HG03135 (cell line): Measurements from ENCODE around the gene LHFPL2.
A peak's percentile ranks its signal among the peaks of the same experiment; 100 is the strongest.

Source experiments
- ATAC-seq: cut with Tn5 transposase; IDR thresholded peaks from one replicate; pipeline ENCODE4 v1.9.1; 2021; ENCODE audit warnings: mild to moderate bottlenecking, moderate library complexity; ENCODE audit not compliant: unreplicated experiment

LHFPL2 gene

GRCh38 chr5:78597068-78597973, 51.3 kb downstream of the LHFPL2 start:
- ATAC-seq: no peak

GRCh38 chr5:78595458-78595921, 53.1 kb downstream of the LHFPL2 start:
- no peak for ATAC-seq

- ATAC-seq: no peak
Measured at GRCh38 chr5:78594610-78595457, 53.7 kb downstream of the LHFPL2 start.

GRCh38 chr5:78594021-78594420, 54.6 kb downstream of the LHFPL2 start:
- ATAC-seq: no peak

GRCh38 chr5:78593465-78593864, 55.1 kb downstream of the LHFPL2 start:
- no peak for ATAC-seq

- ATAC-seq: peak; percentile 26
Measured at GRCh38 chr5:78592735-78593386, 55.7 kb downstream of the LHFPL2 start.

GRCh38 chr5:78591972-78592700, 56.4 kb downstream of the LHFPL2 start:
- peak; percentile 75 for ATAC-seq

- no peak for ATAC-seq
Measured at GRCh38 chr5:78591138-78591612, 57.4 kb downstream of the LHFPL2 start.

- no peak for ATAC-seq
Measured at GRCh38 chr5:78589923-78590322, 58.6 kb downstream of the LHFPL2 start.

GRCh38 chr5:78588507-78588906, 60.1 kb downstream of the LHFPL2 start:
- no peak for ATAC-seq

GRCh38 chr5:78587775-78588291, 60.7 kb downstream of the LHFPL2 start:
- ATAC-seq: no peak

GRCh38 chr5:78587081-78587774, 61.3 kb downstream of the LHFPL2 start:
- ATAC-seq: no peak

- ATAC-seq: no peak
Measured at GRCh38 chr5:78586251-78586650, 62.3 kb downstream of the LHFPL2 start.

GRCh38 chr5:78578015-78578414, 70.6 kb downstream of the LHFPL2 start:
- ATAC-seq: no peak

GRCh38 chr5:78577071-78577807, 71.3 kb downstream of the LHFPL2 start:
- no peak for ATAC-seq

- ATAC-seq: no peak
Measured at GRCh38 chr5:78576376-78576775, 72.2 kb downstream of the LHFPL2 start.

- ATAC-seq: peak; percentile 67
Measured at GRCh38 chr5:78574731-78575161, 73.8 kb downstream of the LHFPL2 start.

- no peak for ATAC-seq
Measured at GRCh38 chr5:78574131-78574673, 74.4 kb downstream of the LHFPL2 start.
